Adrenal gland (tissue), 5 donors: ENCODE measurements around the gene IFT57.

Experiments used
- CTCF ChIP-seq, 6 experiments: fragments of 450-650 bp in 4 of 6; fragments of 200-600 bp in 2 of 6; sonication (generic) in 1 of 6; IDR thresholded peaks; 1 replicate in 5 of 6; 2 replicates in 1 of 6; pipeline versions ENCODE4 v1.5.1 to v1.8.0; 2016 to 2021; ENCODE audit warnings: antibody characterized with exemption in 6 of 6, mild to moderate bottlenecking in 2 of 6, moderate library complexity in 1 of 6
- POLR2A ChIP-seq, 2 donors: fragments of 450-650 bp; IDR thresholded peaks; one replicate each; pipeline ENCODE4 v1.6.1; 2017; ENCODE audit warnings: antibody characterized with exemption in 2 of 2, mild to moderate bottlenecking in 2 of 2, moderate library complexity in 1 of 2
- donor health status: DM: no; HTN: no; CAD: no.

GRCh38 chr3:108223928-108224327 is 1.7 kb upstream of the IFT57 start:
- no peak for TF ChIP-seq POLR2A (IDR thresholded peaks at IDR 0.05)
- no peak for TF ChIP-seq CTCF (IDR thresholded peaks at IDR 0.05)
